K562 (cell line): Measurements from ENCODE around the gene PPP4C. TPM values are rescaled to one million over a fixed set of nuclear protein-coding genes. Genes with fewer than 3 reads are reported as not detected.

ENCODE experiments used
- ARID3A ChIP-seq: IDR thresholded peaks from 2 replicates; pipeline ENCODE4 v1.6.1; 2012; ENCODE audit warnings: low read depth, low read length, improper control_type of control experiment, borderline replicate concordance
- BHLHE40 ChIP-seq: IDR thresholded peaks from 2 replicates; pipeline ENCODE4 v1.6.1; 2011; ENCODE audit warnings: low read length, improper control_type of control experiment
- ELF1 ChIP-seq: fragments of 200-800 bp; sonication (Bioruptor generic); IDR thresholded peaks from 2 replicates; pipeline ENCODE4 v1.6.1; 2016; ENCODE audit warnings: missing genetic modification characterization, missing compliant biosample characterization
- HOMEZ ChIP-seq: fragments of 250-450 bp; sonication (Bioruptor Pico); IDR thresholded peaks from 2 replicates; pipeline ENCODE4 v1.4.0; 2020; ENCODE audit warnings: mild to moderate bottlenecking, moderate library complexity
- LEF1 ChIP-seq: fragments of 450-650 bp; IDR thresholded peaks from 2 replicates; pipeline ENCODE4 v1.6.1; 2016; ENCODE audit warnings: mild to moderate bottlenecking
- MBD2 ChIP-seq: sonication (generic); IDR thresholded peaks from 2 replicates; pipeline ENCODE4 v1.6.1; 2016; ENCODE audit warnings: low read depth, borderline replicate concordance
- NR1H2 ChIP-seq: sonication (generic); formaldehyde crosslinking; IDR thresholded peaks from 2 replicates; pipeline ENCODE4 v1.4.0; 2020; ENCODE audit warnings: mild to moderate bottlenecking, missing genetic modification reagents
- POLR2AphosphoS2 ChIP-seq: IDR thresholded peaks from 2 replicates; pipeline ENCODE4 v1.6.1; 2012; ENCODE audit warnings: low read length, improper control_type of control experiment
- POLR3A ChIP-seq: IDR thresholded peaks from 2 replicates; pipeline ENCODE4 v1.6.1; 2011; ENCODE audit warnings: borderline replicate concordance, mild to moderate bottlenecking, moderate library complexity; ENCODE audit not compliant: insufficient read length, insufficient read depth; ENCODE audit errors: extremely low read depth
- RAD21 ChIP-seq, 2 experiments: fragments of 250-450 bp in 1 of 2; fragments of 450-650 bp in 1 of 2; sonication (Bioruptor Pico) in 1 of 2; formaldehyde crosslinking in 1 of 2; IDR thresholded peaks in 1 of 2; conservative IDR thresholded peaks in 1 of 2; 2 replicates each; pipeline versions ENCODE4 v1.4.0 to v1.8.0; 2020 to 2022; ENCODE audit warnings: mild to moderate bottlenecking in 2 of 2, moderate library complexity in 1 of 2
- SAFB ChIP-seq: fragments of 200-400 bp; formaldehyde crosslinking; IDR thresholded peaks from 2 replicates; pipeline ENCODE4 v1.6.1; 2017; ENCODE audit warnings: low read depth, low read length, borderline replicate concordance
- SRSF7 ChIP-seq: fragments of 200-400 bp; formaldehyde crosslinking; optimal IDR thresholded peaks from 2 replicates; pipeline ENCODE3; 2017; ENCODE audit warnings: mild to moderate bottlenecking, low read depth, low read length
- YY1 ChIP-seq, 3 experiments: IDR thresholded peaks; 2 replicates each; pipeline ENCODE4 v1.6.1; 2011; ENCODE audit warnings: low read length in 2 of 3, mild to moderate bottlenecking in 2 of 3, moderate library complexity in 2 of 3, borderline replicate concordance in 1 of 3, control low read depth in 1 of 3, low read depth in 1 of 3; ENCODE audit not compliant: insufficient read depth in 3 of 3, insufficient replicate concordance in 2 of 3, control insufficient read depth in 1 of 3, insufficient read length in 1 of 3; ENCODE audit errors: extremely low read depth in 1 of 3
- ZNF589 ChIP-seq: fragments of 200-800 bp; sonication (Bioruptor generic); IDR thresholded peaks from 2 replicates; pipeline ENCODE4 v1.6.1; 2016; ENCODE audit warnings: low read depth, missing genetic modification characterization, missing compliant biosample characterization
- polyA plus RNA-seq, 8 experiments: library from polyadenylated mRNA; depleted of rRNA in 4 of 8; stranded (reverse) in 5 of 8; unstranded in 3 of 8; fragments of >200 nt; fragmentation: Nextera tagmentation in 2 of 8; fragmentation: Illumina TruSeq in 1 of 8; extraction: Ambion mirVana in 2 of 8; extraction: Trizol in 1 of 8; gene quantifications; 2 replicates each; pipeline versions ENCODE4 v1.2.1 to v1.2.3, GENCODE V29; 2011 to 2014; ENCODE audit warnings: inconsistent platforms in 1 of 8, missing spikeins in 1 of 8
- total RNA-seq, 7 experiments: library from RNA; depleted of rRNA in 6 of 7; stranded (reverse); fragments of >200 nt in 6 of 7; fragmentation: Illumina TruSeq in 2 of 7; extraction: Trizol in 2 of 7; gene quantifications; 2 replicates each; pipeline versions ENCODE4 v1.2.1 to v1.2.3, GENCODE V29; 2011 to 2021; ENCODE audit warnings: low replicate concordance in 1 of 7
- TF ChIP-seq, protein P1 (sequence below): IDR thresholded peaks from 2 replicates; pipeline ENCODE4 v1.6.1; 2011; ENCODE audit warnings: borderline replicate concordance, low read depth, mild to moderate bottlenecking, moderate library complexity, low read length; ENCODE audit not compliant: insufficient read depth, poor library complexity, severe bottlenecking
- TF ChIP-seq, protein P2 (sequence below): sonication (generic); formaldehyde crosslinking; IDR thresholded peaks from 2 replicates; pipeline ENCODE4 v1.8.1; 2022; ENCODE audit warnings: missing genetic modification reagents

Gene PPP4C
- total and polyA plus RNA-seq, 9 of the 15 experiments (the other 6 are each of a cell fraction or from before 2014, with no cell fraction given): 3.5 to 183 (median 131) TPM

DNA sequence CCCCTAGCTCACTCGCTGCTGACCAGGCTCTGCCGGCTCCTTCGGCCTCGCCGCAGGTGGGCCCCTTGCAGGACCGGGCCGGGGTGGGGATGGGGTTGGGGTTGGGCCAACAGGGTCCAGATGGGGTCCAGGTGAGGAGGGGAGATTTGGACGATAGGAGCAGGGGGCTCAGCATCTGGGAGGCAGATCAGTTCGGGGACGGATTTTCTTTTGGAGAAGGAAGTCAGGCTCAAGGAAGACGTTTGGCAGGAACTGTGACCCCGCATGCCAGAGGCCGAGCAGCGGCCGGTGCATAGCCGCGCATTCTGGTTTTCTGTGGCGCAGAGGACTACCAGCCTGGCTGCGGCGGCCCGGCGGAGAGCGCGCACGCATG is 11.1 kb upstream of the PPP4C start (continued):
- TF ChIP-seq HOMEZ (CRISPR knock-in tag) (no peak), ARID3A (no peak), LEF1 (no peak), POLR2AphosphoS2 (no peak), NR1H2 (CRISPR knock-in tag) (no peak), BHLHE40 (no peak), SAFB (no peak), POLR3A (no peak), RAD21 (CRISPR knock-in tag; conservative IDR thresholded peaks at IDR 0.05 in 1 of 2, IDR thresholded peaks at IDR 0.05 in 1 of 2) (no peak), MBD2 (no peak), ELF1 (tag) (no peak), YY1 (IDR thresholded peaks at IDR 0.05; ENCODE audit: borderline replicate concordance in 1 of 3, control insufficient read depth in 1 of 3, extremely low read depth in 1 of 3, insufficient read depth in 3 of 3, insufficient read length in 1 of 3, insufficient replicate concordance in 2 of 3, low read depth in 1 of 3, low read length in 2 of 3) (peak in 1 of 3 experiments; percentile 6), SRSF7 (no peak), ZNF589 (CRISPR knock-in tag) (no peak)
- TF ChIP-seq, protein P1, sequence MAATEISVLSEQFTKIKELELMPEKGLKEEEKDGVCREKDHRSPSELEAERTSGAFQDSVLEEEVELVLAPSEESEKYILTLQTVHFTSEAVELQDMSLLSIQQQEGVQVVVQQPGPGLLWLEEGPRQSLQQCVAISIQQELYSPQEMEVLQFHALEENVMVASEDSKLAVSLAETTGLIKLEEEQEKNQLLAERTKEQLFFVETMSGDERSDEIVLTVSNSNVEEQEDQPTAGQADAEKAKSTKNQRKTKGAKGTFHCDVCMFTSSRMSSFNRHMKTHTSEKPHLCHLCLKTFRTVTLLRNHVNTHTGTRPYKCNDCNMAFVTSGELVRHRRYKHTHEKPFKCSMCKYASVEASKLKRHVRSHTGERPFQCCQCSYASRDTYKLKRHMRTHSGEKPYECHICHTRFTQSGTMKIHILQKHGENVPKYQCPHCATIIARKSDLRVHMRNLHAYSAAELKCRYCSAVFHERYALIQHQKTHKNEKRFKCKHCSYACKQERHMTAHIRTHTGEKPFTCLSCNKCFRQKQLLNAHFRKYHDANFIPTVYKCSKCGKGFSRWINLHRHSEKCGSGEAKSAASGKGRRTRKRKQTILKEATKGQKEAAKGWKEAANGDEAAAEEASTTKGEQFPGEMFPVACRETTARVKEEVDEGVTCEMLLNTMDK: no peak
- TF ChIP-seq, protein P2, sequence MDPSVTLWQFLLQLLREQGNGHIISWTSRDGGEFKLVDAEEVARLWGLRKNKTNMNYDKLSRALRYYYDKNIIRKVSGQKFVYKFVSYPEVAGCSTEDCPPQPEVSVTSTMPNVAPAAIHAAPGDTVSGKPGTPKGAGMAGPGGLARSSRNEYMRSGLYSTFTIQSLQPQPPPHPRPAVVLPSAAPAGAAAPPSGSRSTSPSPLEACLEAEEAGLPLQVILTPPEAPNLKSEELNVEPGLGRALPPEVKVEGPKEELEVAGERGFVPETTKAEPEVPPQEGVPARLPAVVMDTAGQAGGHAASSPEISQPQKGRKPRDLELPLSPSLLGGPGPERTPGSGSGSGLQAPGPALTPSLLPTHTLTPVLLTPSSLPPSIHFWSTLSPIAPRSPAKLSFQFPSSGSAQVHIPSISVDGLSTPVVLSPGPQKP (CRISPR knock-in tag): no peak
- TF ChIP-seq, all 486 proteins: peak for 6
